ENCODE data around the gene MAP3K10.

MAP3K10 gene

GRCh38 chr19:40233811-40234389, 42.7 kb downstream of the MAP3K10 start:
- no peak for DNase-seq (ENCODE audit: low read depth)

GRCh38 chr19:40234429-40235237, 43.4 kb downstream of the MAP3K10 start:
- no peak for DNase-seq (ENCODE audit: low read depth)

- no peak for DNase-seq (ENCODE audit: low read depth)
These were observed 44.2 kb downstream of the MAP3K10 start for GRCh38 chr19:40235238-40236025.

- no peak for DNase-seq (ENCODE audit: low read depth)
These were observed 44.8 kb downstream of the MAP3K10 start for GRCh38 chr19:40236026-40236355.

- no peak for DNase-seq (ENCODE audit: low read depth)
These were observed 45.1 kb downstream of the MAP3K10 start for GRCh38 chr19:40236366-40236765.

GRCh38 chr19:40237791-40238190, 46.6 kb downstream of the MAP3K10 start:
- no peak for DNase-seq (ENCODE audit: low read depth)

- no peak for DNase-seq (ENCODE audit: low read depth)
These were observed 47.5 kb downstream of the MAP3K10 start for GRCh38 chr19:40238775-40239174.

DNA sequence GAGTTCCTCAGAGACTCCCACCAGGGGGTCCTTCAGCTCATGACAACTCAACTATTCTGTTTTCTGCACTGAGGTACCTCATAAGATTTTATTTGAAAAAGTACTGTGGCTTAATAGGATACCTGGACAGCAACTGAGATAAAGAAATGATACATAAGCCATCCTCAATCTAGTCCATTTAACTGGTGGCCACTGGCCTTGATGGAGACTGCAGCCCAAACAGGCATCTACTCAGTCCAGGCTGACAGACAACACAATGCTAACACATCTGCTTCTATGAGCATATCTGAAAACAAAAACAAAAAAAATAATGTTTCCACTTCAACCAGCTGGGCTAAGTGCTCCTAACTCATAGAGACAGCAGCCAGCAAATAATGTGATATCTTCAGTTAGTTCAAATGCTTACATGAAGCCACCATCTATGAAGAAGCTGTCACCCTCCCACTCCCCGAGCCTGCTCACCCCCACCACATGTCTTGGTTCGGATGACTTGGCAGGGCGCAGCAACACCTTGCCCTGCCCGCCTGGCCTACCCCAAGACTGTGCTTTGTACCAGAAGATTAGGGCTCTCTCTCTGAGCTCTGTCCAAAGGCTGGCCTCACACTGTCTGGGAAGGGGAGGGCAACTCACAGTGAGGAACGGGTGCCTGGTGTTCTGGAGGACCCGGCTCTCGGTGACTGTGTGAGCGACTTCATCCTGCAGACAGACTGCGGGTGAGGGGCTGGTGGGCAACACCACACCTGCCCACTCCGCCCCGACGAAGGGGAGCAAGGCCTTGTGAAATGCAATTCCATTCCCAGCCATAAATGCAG, 48.4 kb downstream of the MAP3K10 start:
- no peak for DNase-seq (ENCODE audit: low read depth)

GRCh38 chr19:40240332-40240731, 49.1 kb downstream of the MAP3K10 start:
- no peak for DNase-seq (ENCODE audit: low read depth)

- no peak for DNase-seq (ENCODE audit: low read depth)
These were observed 50.0 kb downstream of the MAP3K10 start for GRCh38 chr19:40241125-40241808.

GRCh38 chr19:40241809-40242384, 50.7 kb downstream of the MAP3K10 start:
- no peak for DNase-seq (ENCODE audit: low read depth)

GRCh38 chr19:40242480-40242879, 51.3 kb downstream of the MAP3K10 start:
- no peak for DNase-seq (ENCODE audit: low read depth)

GRCh38 chr19:40243181-40243580, 52.0 kb downstream of the MAP3K10 start:
- DNase-seq (ENCODE audit: low read depth) = no peak

DNA sequence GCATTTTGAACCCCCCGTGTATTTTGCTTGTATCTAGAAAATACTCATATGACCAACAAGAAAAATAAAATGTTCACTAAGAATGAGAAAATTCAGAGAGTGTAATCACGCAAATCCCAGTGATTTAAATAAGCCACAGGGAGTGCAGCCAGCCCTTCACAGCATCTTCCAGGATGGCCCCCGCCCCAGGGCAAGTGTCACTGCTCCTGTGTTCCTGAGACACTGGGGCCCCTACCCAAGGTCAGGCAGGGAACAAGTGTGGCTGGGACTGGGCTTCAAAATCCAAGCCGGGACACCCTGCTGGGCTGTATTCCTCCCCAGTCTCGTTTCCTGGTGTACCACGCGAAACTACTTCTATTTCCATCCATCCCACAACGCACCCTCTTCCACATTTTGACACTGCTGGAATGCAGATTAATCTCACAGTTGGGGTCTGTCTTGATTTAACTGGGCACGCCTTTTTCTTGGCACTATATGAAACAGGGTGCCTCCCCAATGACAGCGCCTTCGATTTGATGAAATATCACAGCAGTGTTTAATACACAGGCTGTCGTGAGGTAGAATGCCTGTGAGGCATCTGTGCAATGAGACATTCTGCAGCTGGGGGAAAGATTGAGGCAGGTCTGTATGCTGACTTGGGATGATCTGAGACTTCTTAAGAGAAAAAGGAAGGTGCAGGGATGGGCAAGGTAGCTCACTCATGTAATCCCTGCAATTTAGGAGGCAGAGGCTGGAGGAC, 53.5 kb downstream of the MAP3K10 start:
- no peak for DNase-seq (ENCODE audit: low read depth)

DNA sequence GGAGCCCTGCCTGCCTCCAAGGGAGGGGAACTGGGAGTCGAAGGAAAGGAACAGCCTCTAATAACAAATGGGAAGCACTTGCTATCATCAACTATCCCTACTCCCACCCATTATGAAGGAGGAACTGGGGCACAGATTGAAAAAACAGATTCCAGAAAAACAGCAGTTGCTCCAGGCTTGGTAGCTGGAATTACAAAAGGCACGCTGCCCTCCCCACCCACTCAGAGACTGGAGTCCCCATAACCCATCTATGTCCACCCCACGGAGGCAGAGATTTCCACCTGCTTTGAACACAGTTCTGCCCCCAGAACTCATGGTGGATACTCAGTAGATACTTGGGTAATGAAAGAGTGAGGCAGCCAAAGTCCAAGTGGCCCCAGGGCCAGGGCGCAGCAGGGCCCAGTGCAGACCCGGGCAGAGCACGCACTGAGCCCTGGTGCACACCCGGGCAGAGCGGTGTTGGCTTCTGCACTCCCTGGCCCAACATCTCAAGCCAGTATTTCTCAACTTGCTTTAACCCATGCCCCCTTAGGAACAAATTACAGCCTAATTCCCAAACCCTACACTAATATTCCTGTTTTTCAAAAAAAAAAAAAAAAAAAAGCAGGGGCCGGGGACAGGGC, 54.4 kb downstream of the MAP3K10 start:
- no peak for DNase-seq (ENCODE audit: low read depth)

DNA sequence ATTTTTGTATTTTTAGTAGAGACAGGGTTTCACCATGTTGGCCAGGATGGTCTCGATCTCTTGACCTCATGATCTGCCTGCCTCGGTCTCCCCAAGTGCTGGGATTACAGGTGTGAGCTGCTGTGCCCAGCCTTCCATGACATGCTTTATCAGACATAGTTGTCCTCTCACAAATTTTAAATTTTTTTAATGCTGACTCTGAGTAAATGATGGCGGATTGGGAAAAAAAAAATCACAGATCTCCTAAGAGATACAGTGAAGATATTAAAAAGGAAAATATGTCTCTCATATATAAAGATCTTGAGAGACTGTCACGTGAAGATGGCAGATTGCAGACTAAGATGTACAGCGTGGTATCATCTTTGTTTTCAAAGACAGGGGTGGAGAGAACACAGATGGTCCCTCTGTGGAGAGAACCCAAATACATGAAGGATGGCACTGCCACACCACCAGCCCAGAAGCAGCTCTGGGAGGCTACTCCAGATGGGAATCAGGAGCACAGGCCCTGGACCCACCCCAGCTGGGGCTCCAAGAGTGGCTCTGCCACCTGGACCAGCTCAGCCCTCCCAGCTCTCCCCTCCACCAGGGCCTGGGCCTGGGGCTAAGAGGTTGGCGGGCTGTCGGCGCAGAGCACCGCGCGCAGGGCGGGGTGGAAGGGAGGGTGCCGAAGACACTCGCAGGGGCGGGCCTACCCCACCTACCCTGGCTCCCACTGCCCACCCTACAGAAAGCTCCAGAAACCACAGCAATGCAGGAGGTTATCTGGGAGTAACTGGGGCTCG, 55.3 kb downstream of the MAP3K10 start:
- no peak for DNase-seq (ENCODE audit: low read depth)

GRCh38 chr19:40247178-40247577, 56.0 kb downstream of the MAP3K10 start:
- no peak for DNase-seq (ENCODE audit: low read depth)

GRCh38 chr19:40247735-40248262, 56.6 kb downstream of the MAP3K10 start:
- DNase-seq (ENCODE audit: low read depth) = no peak

- no peak for DNase-seq (ENCODE audit: low read depth)
These were observed 58.0 kb downstream of the MAP3K10 start for GRCh38 chr19:40249201-40249600.
